Endothelial cell (in vitro differentiated cells): Measurements from ENCODE around the gene GSG1L. TPM values are rescaled to one million over a fixed set of nuclear protein-coding genes. Genes with fewer than 3 reads are reported as not detected.

Experiments used
- DNase-seq: peaks from one replicate; pipeline ENCODE4 v3.0.0; 2021; ENCODE audit warnings: low spot score
- H3K27ac Mint-ChIP-seq: one replicate; pipeline ENCODE4 v1.8.0; 2021; ENCODE audit warnings: mixed read lengths, inconsistent platforms; ENCODE audit not compliant: unreplicated experiment
- H3K27me3 Mint-ChIP-seq: one replicate; pipeline ENCODE4 v1.8.0; 2021; ENCODE audit warnings: mild to moderate bottlenecking, moderate library complexity, mixed read lengths, inconsistent platforms; ENCODE audit not compliant: unreplicated experiment
- H3K36me3 Mint-ChIP-seq: one replicate; pipeline ENCODE4 v1.8.0; 2021; ENCODE audit warnings: mild to moderate bottlenecking, low read depth, mixed read lengths, inconsistent platforms; ENCODE audit not compliant: unreplicated experiment
- H3K4me1 Mint-ChIP-seq: one replicate; pipeline ENCODE4 v1.8.0; 2021; ENCODE audit warnings: mild to moderate bottlenecking, mixed read lengths, inconsistent platforms; ENCODE audit not compliant: unreplicated experiment
- H3K4me3 Mint-ChIP-seq: one replicate; pipeline ENCODE4 v1.8.0; 2021; ENCODE audit warnings: mild to moderate bottlenecking, mixed read lengths, inconsistent platforms; ENCODE audit not compliant: unreplicated experiment
- H3K9me3 Mint-ChIP-seq: one replicate; pipeline ENCODE4 v1.8.0; 2021; ENCODE audit warnings: mixed read lengths, inconsistent platforms; ENCODE audit not compliant: unreplicated experiment
- total RNA-seq: library from RNA; stranded (reverse); fragmentation: NEBNext Ultra II Directional; extraction: Animal tissue kit (Norgen Biotek cat#: 25700); gene quantifications from one replicate; pipeline ENCODE4 v1.2.1, GENCODE V29; 2021; ENCODE audit not compliant: unreplicated experiment
- TF ChIP-seq, protein P1 (sequence below): fragments of 200-600 bp; sonication (generic); IDR thresholded peaks from one replicate; pipeline ENCODE4 v1.5.0; 2021; ENCODE audit warnings: antibody characterized with exemption; ENCODE audit not compliant: unreplicated experiment

Gene GSG1L
- total RNA-seq, 1 donor from 2014 or later = 0.38 TPM

DNA sequence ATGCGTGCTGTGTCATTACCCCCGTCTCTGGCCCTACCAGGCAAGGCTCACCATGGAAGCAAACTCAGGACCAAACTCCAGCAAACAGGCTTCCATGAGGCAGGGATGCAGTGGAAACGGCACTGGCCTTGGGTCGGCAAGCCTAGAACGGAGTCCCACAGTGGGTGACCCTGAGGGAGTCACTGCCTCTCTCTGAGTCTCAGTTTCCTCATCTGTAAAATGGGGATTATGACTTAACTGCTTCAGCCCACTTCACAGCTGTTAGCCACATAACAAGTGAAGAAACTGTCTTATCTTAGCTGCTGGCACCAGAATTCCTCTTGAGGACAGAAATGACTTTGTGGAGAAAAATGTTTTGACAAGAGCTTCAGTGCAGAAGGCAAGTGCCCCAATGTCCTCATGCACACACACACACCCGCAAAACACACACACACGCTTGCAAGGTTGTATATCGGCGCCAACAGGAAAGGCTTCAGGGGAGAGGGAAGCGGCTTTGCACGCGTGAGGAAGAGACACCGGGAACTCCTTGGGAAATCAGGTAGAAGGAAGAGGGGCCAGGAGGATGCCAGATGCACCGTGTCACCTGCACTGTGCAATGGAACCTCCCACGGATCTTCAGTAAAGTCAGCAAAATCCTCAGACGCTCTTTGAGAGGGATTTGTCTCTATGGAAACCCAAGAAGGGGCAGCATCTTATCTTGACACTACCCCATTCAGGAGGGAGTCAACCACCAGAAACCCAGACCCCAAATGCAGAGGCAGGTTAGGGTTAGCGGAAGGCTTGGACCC, 53.7 kb downstream of the GSG1L start:
- TF ChIP-seq, protein P1, sequence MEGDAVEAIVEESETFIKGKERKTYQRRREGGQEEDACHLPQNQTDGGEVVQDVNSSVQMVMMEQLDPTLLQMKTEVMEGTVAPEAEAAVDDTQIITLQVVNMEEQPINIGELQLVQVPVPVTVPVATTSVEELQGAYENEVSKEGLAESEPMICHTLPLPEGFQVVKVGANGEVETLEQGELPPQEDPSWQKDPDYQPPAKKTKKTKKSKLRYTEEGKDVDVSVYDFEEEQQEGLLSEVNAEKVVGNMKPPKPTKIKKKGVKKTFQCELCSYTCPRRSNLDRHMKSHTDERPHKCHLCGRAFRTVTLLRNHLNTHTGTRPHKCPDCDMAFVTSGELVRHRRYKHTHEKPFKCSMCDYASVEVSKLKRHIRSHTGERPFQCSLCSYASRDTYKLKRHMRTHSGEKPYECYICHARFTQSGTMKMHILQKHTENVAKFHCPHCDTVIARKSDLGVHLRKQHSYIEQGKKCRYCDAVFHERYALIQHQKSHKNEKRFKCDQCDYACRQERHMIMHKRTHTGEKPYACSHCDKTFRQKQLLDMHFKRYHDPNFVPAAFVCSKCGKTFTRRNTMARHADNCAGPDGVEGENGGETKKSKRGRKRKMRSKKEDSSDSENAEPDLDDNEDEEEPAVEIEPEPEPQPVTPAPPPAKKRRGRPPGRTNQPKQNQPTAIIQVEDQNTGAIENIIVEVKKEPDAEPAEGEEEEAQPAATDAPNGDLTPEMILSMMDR = no peak
- no peak for DNase-seq
- Mint-ChIP-seq H3K36me3 (no peaks in the 10 kb centered on the region), H3K27me3 (no peaks in the 10 kb centered on the region), H3K27ac (no peak overlapping the region), H3K4me3 (no peak overlapping the region), H3K4me1 (no peaks in the 10 kb centered on the region), H3K9me3 (no peaks in the 10 kb centered on the region)

DNA sequence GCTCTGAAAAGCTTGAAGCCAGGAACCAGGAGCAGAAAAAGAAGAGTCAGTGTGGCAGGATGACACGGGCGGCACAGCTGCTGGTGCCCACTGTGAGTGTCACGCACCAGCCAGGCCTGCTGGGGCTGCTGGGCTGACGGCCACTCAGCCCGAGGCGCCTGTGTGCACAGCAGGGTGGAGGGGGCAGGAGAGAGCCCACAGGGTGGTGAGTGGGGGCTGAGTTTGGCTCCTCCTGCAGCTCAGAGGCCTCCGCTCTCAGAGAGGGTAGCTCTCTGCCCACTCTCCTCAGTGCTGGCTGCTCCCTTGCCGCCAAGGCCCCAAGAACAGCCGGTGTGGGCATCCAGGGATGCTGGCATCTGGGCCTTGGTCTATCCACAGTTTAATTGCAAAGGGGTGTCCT, 59.6 kb downstream of the GSG1L start:
- H3K4me1 Mint-ChIP-seq = no peaks in the 10 kb centered on the region

DNA sequence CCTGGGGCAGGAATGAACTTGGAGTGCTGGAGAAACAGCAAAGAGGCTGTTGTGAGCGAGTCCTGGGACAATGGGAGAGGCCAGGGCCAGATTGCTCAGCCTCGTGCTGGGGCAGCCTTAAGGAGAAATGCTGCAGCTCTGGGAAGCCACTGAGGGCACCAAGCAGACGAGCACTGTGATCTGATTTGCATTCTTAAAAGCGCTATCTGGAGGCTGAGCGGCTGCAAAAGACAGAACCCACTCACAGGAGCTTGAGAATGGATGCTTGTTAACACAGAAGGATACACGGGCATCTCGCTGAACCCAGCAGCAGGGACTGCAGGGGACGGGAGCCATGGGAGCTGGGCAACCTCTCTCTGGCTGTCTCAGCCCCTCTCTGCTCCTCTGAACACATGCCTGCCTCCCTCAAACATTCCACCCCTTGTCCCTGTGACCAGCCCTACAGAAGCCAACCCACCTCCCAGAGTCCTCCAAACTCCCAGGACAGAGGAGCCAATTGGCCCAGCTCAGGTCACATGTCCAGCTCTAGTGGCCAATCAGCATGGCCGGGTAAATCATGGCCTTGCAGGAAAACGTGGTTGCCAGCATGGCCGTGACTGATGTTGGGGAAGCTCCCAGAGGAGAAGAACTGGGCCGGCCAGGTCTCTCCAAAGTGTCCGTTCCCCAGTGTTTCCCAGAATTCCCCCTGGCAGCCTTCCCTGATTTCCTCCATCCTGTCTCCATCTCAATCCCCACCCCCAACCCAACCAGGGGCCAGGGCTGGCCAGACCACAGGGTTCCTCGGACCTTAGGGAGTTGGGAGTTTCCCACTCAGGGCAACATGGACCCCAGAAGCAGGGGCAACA, 60.3 kb downstream of the GSG1L start:
- H3K9me3 Mint-ChIP-seq = no peaks in the 10 kb centered on the region
- no peak for DNase-seq
- H3K4me3 Mint-ChIP-seq = no peak overlapping the region
- no peaks in the 10 kb centered on the region for H3K4me1 Mint-ChIP-seq
- no peak overlapping the region for H3K27ac Mint-ChIP-seq
- TF ChIP-seq, protein P1 = no peak
- peaks cover 5% of the 10 kb centered on the region for H3K27me3 Mint-ChIP-seq
- no peaks in the 10 kb centered on the region for H3K36me3 Mint-ChIP-seq

More for the DNA sequence above, 59.6 kb downstream of the GSG1L start:
- H3K4me3 Mint-ChIP-seq = no peak overlapping the region
- no peak for DNase-seq
- TF ChIP-seq, protein P1 = no peak
- peaks cover 5% of the 10 kb centered on the region for H3K27me3 Mint-ChIP-seq
- no peaks in the 10 kb centered on the region for H3K36me3 Mint-ChIP-seq
- no peaks in the 10 kb centered on the region for H3K9me3 Mint-ChIP-seq
- no peak overlapping the region for H3K27ac Mint-ChIP-seq

DNA sequence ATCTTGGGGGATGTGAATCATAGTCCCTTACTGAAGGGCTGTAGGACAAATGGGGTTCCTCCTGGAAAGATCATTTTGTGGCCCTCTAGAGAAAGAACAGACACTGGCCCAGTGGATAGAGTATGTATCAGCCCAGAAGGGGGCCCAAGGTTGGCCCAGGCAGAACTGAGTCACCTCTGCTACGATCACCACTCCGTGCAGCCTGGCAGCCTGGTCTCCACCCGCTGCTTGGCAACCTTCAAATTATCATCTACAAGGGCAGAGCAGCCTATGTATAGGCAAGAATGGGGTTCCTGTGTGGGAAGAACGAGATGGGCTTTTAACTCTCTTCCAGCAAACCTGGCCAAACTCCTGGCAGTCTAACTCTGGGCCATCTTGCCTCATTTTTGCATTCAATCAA, 61.9 kb downstream of the GSG1L start:
- H3K36me3 Mint-ChIP-seq = no peaks in the 10 kb centered on the region
- H3K27me3 Mint-ChIP-seq = peaks cover 5% of the 10 kb centered on the region
- no peak overlapping the region for H3K27ac Mint-ChIP-seq
- DNase-seq = no peak
- H3K9me3 Mint-ChIP-seq = no peaks in the 10 kb centered on the region
- H3K4me3 Mint-ChIP-seq = no peak overlapping the region
- H3K4me1 Mint-ChIP-seq = no peaks in the 10 kb centered on the region
- TF ChIP-seq, protein P1 = no peak

DNA sequence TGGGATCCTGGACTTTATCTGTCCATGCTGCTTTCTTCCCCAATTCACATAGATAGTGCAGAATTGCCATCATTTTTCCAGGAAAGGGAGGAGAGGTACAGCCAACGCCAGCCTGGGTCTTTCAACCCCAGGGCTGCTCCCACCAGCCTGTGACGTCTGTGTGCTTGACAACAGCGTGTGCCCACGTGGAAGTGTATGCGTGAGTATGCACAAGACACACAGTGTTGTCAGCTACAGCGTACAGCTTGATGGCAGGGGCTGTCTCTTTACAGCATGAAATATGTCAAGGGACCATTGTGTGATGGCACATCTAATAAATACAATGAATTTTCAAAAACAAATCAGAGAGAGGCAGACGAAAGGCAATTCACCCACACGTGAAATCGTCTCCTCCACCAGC, 62.3 kb downstream of the GSG1L start:
- H3K9me3 Mint-ChIP-seq = no peaks in the 10 kb centered on the region
- H3K27me3 Mint-ChIP-seq = peaks cover 5% of the 10 kb centered on the region
- H3K4me1 Mint-ChIP-seq = no peaks in the 10 kb centered on the region
- H3K36me3 Mint-ChIP-seq = no peaks in the 10 kb centered on the region
- no peak for DNase-seq
- no peak overlapping the region for H3K4me3 Mint-ChIP-seq
- TF ChIP-seq, protein P1 = no peak
- H3K27ac Mint-ChIP-seq = no peak overlapping the region
